GM21576 (cell line): ENCODE data around the gene ITGB2.

ENCODE experiments used
- ATAC-seq: cut with Tn5 transposase; IDR thresholded peaks from one replicate; pipeline ENCODE4 v1.9.1; 2021; ENCODE audit warnings: mild to moderate bottlenecking, moderate library complexity; ENCODE audit not compliant: unreplicated experiment

The ITGB2 gene

DNA sequence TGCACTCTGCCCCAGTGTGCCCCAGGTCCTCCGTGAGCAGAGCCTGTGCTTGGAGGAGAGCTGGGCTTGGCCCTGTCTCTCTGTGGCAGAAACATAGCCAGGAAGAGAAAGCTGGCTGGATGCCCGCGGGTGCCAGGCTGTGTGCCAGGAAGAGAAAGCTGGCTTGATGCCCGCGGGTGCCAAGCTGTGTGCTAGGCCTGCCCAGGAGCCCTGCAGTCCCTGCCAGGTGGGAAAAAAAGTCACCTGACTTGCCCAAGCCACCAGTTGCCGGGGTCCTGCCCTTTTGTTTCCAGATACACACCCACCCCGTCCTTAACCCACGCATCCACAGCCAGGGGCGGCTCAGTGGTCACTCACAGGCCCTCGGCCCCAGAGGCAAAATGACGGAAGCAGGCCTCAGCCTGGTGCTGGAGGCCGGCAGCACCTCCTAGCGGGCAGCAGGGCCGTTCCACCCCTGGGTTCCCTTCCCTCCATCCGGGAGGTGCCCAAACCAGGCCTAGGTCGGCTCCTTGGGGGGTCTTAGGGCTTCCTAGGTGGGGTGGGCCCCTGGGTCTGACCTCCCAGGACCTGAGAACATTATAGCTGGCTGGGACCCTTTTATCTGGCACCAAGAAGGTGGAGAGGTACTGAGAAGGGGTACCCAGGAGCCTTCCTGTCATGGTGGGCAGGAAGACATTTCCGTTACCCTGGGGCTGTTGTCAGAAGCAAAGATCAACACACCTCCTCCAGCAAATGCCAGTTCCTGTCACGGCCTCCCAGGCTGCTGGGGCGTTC is 9.1 kb downstream of the ITGB2 start:
- ATAC-seq: no peak

GRCh38 chr21:44911068-44911383 is 9.7 kb downstream of the ITGB2 start:
- no peak for ATAC-seq

GRCh38 chr21:44910229-44911067 is 10.3 kb downstream of the ITGB2 start:
- ATAC-seq: no peak

GRCh38 chr21:44909719-44910118 is 11.0 kb downstream of the ITGB2 start:
- no peak for ATAC-seq

- ATAC-seq: no peak
Observed at GRCh38 chr21:44908908-44909307, 11.8 kb downstream of the ITGB2 start.

DNA sequence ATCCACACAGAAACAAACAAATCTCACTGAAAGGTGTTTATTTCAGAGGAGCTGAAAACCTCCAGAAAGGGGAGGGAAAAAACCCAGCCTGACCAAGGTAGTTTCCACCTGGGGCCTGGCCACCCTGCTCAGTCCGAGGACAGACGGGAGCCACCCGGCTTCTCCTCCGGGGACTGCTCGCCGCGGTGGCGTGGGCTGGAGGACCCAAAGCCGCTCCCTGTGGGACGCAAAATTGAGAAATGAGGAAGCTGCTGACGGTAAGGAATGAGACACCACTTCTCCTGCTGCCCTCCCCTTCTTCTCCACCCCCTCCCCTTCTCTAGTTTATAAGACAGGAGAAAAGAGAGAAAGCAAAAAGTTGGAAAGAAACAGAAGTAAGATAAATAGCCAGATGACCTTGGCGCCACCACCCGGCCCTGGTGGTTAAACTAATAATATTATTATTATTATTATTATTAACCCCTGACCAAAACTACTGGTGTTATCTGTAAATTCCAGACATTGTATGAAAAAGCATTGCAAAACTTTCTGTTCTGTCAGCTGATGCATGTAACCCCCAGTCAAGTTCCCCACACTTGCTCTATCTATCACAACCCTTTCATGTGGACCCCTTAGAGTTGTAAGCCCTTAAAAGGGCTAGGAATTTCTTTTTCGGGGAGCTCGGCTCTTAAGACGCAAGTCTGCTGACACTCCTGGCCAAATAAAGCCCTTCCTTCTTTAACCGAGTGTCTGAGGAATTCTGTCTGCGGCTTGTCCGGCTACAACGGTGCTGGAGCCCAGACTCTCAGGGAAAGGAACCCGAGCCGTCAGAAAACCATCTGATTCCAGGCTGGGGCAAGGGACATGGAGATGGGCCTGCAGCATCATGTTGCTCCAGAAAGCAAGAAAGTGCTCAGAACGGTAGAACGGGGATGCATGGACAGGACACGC is 12.5 kb downstream of the ITGB2 start:
- ATAC-seq: no peak

DNA sequence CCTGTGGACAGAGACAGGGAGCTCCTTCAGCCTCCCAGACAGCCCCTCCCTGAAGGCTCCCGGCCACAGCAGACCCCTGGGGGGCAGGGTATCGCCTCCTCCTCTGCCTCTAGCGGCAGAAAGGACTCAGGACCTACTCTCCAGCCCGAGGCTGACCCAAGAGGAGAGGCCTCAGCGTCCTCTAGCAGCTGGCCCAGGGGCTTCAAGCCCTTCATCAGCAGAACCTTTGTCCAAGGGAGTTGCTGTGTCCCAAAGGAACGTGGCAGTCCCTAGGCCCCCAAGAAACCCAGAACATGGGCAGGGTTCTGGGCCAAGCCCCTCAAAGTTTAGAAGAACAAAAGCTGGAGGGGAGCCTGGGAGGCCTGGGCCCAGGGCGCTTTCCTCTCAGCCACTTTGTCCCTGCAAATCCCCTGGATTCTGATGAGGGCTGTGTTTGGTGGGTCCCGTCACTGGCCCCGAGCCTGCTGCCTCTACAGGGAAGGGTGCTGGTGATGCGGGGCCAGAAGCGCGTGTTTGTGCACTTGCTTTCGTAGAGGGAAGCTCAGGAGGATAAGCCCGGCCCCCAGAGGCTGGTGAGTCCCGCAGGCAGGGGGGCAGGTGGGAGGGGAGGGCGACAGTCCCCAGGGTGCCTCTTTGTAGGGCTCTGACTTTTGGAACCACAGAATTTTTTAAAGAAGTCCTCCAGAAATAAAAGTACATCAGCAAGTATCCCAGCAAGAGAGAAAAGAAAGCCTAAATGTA is 13.3 kb downstream of the ITGB2 start:
- ATAC-seq: no peak

DNA sequence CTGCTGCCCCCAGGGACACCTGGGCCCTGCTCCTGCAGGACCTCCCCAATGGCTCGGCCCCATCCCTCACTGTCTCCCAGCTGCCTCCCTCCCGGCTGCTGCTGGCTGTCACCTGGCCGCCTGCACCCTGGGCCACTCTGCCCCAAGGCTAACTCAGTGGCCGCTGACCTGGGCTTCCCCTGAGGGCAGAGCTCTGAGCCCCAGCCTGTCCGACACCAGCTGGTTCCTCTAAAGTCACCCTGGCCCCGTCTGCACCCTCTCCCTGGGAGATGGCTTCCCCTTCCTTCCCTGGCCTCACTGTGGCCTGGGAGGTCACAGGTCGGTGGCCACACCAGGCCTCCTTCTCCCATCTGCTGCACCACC is 15.0 kb downstream of the ITGB2 start:
- ATAC-seq: no peak

GRCh38 chr21:44905016-44905727 is 15.5 kb downstream of the ITGB2 start:
- no peak for ATAC-seq

DNA sequence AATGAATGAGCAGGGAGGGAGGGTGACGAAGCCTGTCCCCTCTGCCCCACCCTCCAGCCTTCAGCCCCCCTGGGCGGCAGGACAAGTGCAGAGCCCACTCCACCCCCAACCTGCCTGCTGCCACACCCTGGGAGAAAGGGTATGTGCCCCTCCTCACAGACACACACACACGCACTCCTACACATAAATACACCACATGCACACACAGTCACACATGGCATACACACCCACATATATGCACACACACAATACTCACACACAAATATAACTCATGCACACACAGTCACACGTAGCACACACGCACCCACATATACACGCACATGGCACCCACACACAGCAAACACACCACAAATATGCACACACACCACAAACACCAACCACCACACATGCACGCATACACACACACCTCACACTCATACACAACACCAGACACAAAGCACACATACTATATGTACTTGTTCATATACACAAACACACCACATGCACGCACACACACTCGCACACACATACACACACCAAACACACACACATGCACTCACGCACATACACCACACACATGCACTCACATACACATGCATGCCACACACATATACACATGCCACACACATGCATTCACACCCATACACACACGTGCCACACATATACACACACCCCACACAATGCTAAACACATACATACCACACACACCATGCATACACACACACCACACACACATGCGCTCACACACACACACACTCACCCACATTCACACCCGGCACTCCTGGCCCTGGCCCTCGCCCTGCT is 16.4 kb downstream of the ITGB2 start:
- no peak for ATAC-seq

- ATAC-seq: no peak
Observed at GRCh38 chr21:44903689-44904088, 17.0 kb downstream of the ITGB2 start.

DNA sequence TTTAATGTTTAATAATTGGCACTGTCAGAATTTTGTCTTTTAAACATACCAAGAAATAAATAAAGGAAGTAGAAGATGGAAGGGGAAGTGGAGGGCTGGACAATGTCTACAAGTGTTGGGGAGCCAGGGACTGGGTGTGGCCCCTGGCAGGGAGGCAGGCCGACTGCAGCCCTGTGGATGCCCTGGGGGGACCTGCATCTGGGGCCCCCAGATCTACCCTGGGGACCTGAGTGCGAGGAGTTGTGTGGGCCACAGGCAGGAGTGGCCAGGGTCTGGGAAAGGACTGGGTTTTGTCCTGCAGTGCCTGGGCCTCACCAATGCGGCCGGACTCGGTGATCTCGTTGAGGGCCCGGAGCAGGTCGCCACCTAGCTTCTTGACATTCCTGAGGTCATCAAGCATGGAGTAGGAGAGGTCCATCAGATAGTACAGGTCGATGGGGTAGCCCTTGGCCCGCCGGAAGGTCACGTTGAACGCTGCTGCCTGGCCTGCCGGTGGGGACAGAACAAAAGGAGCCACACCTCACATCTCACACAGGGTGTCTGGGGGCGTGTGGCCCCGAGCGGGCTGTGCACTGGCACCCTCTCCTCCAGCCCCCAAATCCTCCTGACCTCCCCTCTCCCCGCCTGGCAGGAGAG is 17.5 kb downstream of the ITGB2 start:
- no peak for ATAC-seq

DNA sequence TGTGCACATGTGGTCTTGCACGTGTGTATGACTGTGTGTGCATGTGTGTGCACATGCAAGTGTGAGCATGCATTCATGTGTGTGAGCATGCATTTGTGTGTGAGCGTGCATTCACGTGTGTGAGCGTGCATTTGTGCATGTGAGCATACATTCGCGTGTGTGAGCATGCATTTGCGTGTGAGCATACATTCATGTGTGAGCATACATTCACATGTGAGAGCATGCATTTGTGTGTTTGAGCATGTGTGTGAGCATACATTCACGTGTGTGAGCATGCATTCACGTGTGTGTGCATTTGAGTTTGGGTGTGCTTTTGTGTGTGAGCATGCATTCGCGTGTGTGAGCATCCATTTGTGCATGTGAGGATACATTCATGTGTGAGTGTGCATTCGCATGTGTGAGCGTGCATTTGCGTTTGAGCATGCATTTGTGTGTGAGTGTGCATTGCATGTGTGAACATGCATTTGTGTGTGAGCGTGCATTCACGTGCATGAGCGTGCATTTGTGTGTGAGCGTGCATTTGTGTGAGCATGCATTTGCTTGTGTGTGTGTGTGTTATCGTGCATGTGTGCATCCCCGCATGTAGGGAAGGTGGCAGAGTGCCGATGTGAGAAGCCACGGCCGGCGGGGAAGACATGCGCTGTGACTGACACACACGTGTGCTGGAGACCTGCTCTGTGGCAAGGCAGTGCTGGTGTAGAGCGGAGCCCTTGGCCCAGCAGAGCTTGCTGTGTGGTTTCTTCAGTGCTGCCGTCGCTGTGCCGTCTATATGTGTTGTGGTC is 18.2 kb downstream of the ITGB2 start:
- no peak for ATAC-seq

DNA sequence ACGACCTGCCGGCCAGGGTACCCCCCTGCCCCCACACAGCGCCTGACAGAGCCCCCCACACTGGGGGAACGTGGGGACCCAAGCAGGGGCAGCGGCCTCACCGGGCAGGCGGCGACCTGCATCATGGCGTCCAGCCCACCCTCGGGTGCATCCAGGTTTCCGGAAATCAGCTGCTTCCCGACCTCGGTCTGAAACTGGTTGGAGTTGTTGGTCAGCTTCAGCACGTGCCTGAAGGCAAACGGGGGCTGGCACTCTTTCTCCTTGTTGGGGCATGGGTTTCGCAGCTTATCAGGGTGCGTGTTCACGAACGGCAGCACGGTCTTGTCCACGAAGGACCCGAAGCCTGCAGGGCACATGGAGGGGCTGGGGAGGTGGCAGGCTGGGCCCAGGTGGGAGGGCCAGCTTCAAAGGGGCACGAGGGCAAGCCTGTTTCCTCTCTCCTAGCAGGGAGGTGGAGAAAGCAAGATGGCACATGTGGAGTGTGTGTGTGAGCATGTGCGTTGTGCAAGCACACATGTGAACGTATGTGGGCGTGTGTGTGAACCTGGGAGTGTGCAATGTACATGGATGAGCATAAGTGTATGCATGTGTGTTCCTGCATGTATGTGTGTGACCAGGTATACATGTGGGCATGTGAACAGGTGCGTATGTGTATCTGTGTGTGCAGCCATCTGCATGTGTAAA is 19.2 kb downstream of the ITGB2 start:
- no peak for ATAC-seq

- ATAC-seq: no peak
Observed at GRCh38 chr21:44900559-44901251, 20.0 kb downstream of the ITGB2 start.

DNA sequence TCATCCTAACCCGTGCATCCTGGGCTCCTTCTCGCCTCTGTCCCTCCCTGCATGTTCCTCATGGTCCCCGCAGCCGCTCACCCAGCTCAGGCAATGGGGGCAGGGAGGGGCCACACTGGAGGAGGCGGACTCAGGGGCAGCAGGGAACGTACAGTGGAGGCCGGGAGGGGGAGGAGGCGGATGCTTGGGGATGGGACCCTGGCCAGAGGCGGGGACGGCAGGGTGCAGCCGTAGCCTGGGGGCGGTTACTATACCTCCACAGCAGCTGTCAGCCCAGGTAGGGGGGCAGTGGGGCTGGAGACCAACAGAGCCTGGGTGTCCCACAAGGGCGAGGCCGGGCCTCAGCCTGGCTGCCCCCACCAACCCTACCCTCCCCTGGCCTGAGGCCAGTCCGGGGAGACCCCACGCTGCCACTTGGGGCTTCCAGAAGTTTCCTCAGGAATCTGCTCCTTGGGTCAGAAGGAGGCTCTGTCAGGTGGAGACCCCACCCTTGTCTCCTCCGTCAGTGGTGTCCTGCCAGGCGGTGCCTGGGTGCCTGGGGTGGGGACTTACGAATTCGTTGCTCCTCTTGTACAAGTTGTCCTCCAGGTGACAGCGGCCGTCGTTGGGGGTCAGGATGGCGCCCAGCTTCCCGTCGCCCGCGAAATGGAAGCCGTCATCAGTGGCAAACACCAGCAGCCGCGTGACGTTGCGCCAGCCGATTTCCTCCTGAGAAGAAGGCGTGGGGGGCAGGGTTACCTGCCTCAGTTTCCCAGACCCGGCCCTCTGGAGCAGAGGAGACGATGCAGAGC is 20.7 kb downstream of the ITGB2 start:
- no peak for ATAC-seq
